K562 (cell line): ENCODE data around the gene FBXO22. TPM values are rescaled to one million over a fixed set of nuclear protein-coding genes. Genes with fewer than 3 reads are reported as not detected.
A peak's percentile ranks its signal among the peaks of the same experiment; 100 is the strongest.

Experiments
- ATF7 ChIP-seq: fragments of 450-650 bp; IDR thresholded peaks from 2 replicates; pipeline ENCODE4 v1.7.1; 2014; ENCODE audit warnings: mild to moderate bottlenecking, moderate library complexity
- CREB3 ChIP-seq: fragments of 450-650 bp; conservative IDR thresholded peaks from 2 replicates; pipeline ENCODE4 v1.6.1; 2016; ENCODE audit warnings: missing genetic modification characterization, low read depth, mild to moderate bottlenecking, missing compliant biosample characterization, moderate library complexity
- CREB5 ChIP-seq: fragments of 250-450 bp; sonication (Bioruptor Pico); IDR thresholded peaks from 2 replicates; pipeline ENCODE4 v1.5.0; 2020; ENCODE audit warnings: mild to moderate bottlenecking
- ELK3 ChIP-seq: fragments of 450-650 bp; formaldehyde crosslinking; IDR thresholded peaks from 2 replicates; pipeline ENCODE4 v1.4.0; 2020; ENCODE audit warnings: mild to moderate bottlenecking
- FUS ChIP-seq: fragments of 200-400 bp; formaldehyde crosslinking; optimal IDR thresholded peaks from 2 replicates; pipeline ENCODE3; 2017; ENCODE audit warnings: low read depth, low read length
- GTF2A2 ChIP-seq: IDR thresholded peaks from 2 replicates; pipeline ENCODE4 v1.6.1; 2016; ENCODE audit warnings: mild to moderate bottlenecking, missing genetic modification characterization, missing compliant biosample characterization
- MECOM ChIP-seq: fragments of 250-450 bp; sonication (Bioruptor Pico); IDR thresholded peaks from 2 replicates; pipeline ENCODE4 v1.8.0; 2022; ENCODE audit warnings: inconsistent platforms
- NFXL1 ChIP-seq: fragments of 450-650 bp; formaldehyde crosslinking; IDR thresholded peaks from 2 replicates; pipeline ENCODE4 v1.4.0; 2021; ENCODE audit warnings: mild to moderate bottlenecking
- RBM22 ChIP-seq: fragments of 200-400 bp; formaldehyde crosslinking; IDR thresholded peaks from 2 replicates; pipeline ENCODE4 v1.6.1; 2018; ENCODE audit warnings: low read length, low read depth; ENCODE audit not compliant: poor library complexity, severe bottlenecking
- SMARCE1 ChIP-seq: fragments of 450-650 bp; IDR thresholded peaks from 2 replicates; pipeline ENCODE4 v1.7.1; 2016; ENCODE audit warnings: mild to moderate bottlenecking
- SRF ChIP-seq, 2 experiments: fragments of 250-450, 450-650 bp in 1 of 2; sonication (Bioruptor Pico) in 1 of 2; sonication (generic) in 1 of 2; formaldehyde crosslinking; IDR thresholded peaks; 2 replicates each; pipeline versions ENCODE4 v1.5.0 to v1.5.1; 2020 to 2022; ENCODE audit warnings: mild to moderate bottlenecking in 1 of 2, missing genetic modification reagents in 1 of 2
- TCF7 ChIP-seq: sonication (generic); IDR thresholded peaks from 2 replicates; pipeline ENCODE4 v1.6.1; 2016; ENCODE audit warnings: antibody characterized with exemption, borderline replicate concordance
- ZBTB17 ChIP-seq: fragments of 450-650 bp; formaldehyde crosslinking; IDR thresholded peaks from 2 replicates; pipeline ENCODE4 v1.4.0; 2020; ENCODE audit warnings: mild to moderate bottlenecking
- ZBTB34 ChIP-seq: fragments of 250-450 bp; sonication (Bioruptor Pico); IDR thresholded peaks from 2 replicates; pipeline ENCODE4 v1.8.0; 2021; ENCODE audit warnings: mild to moderate bottlenecking, moderate library complexity
- ZNF324 ChIP-seq: fragments of 250-450 bp; sonication (Bioruptor Pico); IDR thresholded peaks from 2 replicates; pipeline ENCODE4 v1.4.0; 2020; ENCODE audit warnings: mild to moderate bottlenecking
- ZNF398 ChIP-seq: fragments of 250-450 bp; sonication (Bioruptor Pico); IDR thresholded peaks from 2 replicates; pipeline ENCODE4 v1.8.0; 2021; ENCODE audit warnings: moderate library complexity, mild to moderate bottlenecking, inconsistent platforms
- ZNF449 ChIP-seq: fragments of 250-450 bp; sonication (Bioruptor Pico); IDR thresholded peaks from 2 replicates; pipeline ENCODE4 v1.8.0; 2022; ENCODE audit warnings: moderate library complexity, mild to moderate bottlenecking, inconsistent platforms
- ZNF561 ChIP-seq: fragments of 450-650 bp; formaldehyde crosslinking; conservative IDR thresholded peaks from 2 replicates; pipeline ENCODE4 v1.4.0; 2020; ENCODE audit warnings: mild to moderate bottlenecking, moderate library complexity
- ZNF589 ChIP-seq: fragments of 200-800 bp; sonication (Bioruptor generic); IDR thresholded peaks from 2 replicates; pipeline ENCODE4 v1.6.1; 2016; ENCODE audit warnings: low read depth, missing genetic modification characterization, missing compliant biosample characterization
- polyA plus RNA-seq, 8 experiments: library from polyadenylated mRNA; depleted of rRNA in 4 of 8; stranded (reverse) in 5 of 8; unstranded in 3 of 8; fragments of >200 nt; fragmentation: Nextera tagmentation in 2 of 8; fragmentation: Illumina TruSeq in 1 of 8; extraction: Ambion mirVana in 2 of 8; extraction: Trizol in 1 of 8; gene quantifications; 2 replicates each; pipeline versions ENCODE4 v1.2.1 to v1.2.3, GENCODE V29; 2011 to 2014; ENCODE audit warnings: inconsistent platforms in 1 of 8, missing spikeins in 1 of 8
- total RNA-seq, 7 experiments: library from RNA; depleted of rRNA in 6 of 7; stranded (reverse); fragments of >200 nt in 6 of 7; fragmentation: Illumina TruSeq in 2 of 7; extraction: Trizol in 2 of 7; gene quantifications; 2 replicates each; pipeline versions ENCODE4 v1.2.1 to v1.2.3, GENCODE V29; 2011 to 2021; ENCODE audit warnings: low replicate concordance in 1 of 7

FBXO22 gene
- total and polyA plus RNA-seq, 9 of the 15 experiments (the other 6 are each of a cell fraction or from before 2014, with no cell fraction given): 24.4 to 99.4 (median 66.5) TPM

GRCh38 chr15:75864213-75865059, 39.2 kb upstream of the FBXO22 start (continued):
- TF ChIP-seq CREB3 (tag) (no peak), ZNF561 (CRISPR knock-in tag) (no peak), NFXL1 (CRISPR knock-in tag) (no peak), ELK3 (CRISPR knock-in tag) (no peak), FUS (no peak), ZNF589 (0 out of 2 replicates have a peak, but pooled peaks have one; percentile 65), CREB5 (CRISPR knock-in tag) (no peak), SRF (CRISPR knock-in tag; IDR thresholded peaks at IDR 0.05) (no peak), ZBTB17 (CRISPR knock-in tag) (no peak), ZNF449 (no peak), ZBTB34 (no peak), ZNF324 (CRISPR knock-in tag) (no peak), TCF7 (no peak), GTF2A2 (tag) (no peak), RBM22 (no peak), ATF7 (peak; percentile 80), SMARCE1 (0 out of 2 replicates have a peak, but pooled peaks have one; percentile 33), MECOM (0 out of 2 replicates have a peak, but pooled peaks have one; percentile 10), ZNF398 (CRISPR knock-in tag) (no peak)
